ENCODE measurements around the gene PAN2.
A peak's percentile ranks its signal among the peaks of the same experiment; 100 is the strongest.
"Not testable (repeated sequence)": the region's sequence is repeated elsewhere in the genome, so short reads cannot be mapped to it uniquely, and the experiment has no call there.

The PAN2 gene

GRCh38 chr12:56339158-56339422 lies 5.3 kb upstream of the PAN2 start:
- no peak for DNase-seq

GRCh38 chr12:56338308-56339157 lies 4.7 kb upstream of the PAN2 start, which contains the start of gene IL23A:
TSS of gene IL23A (plus strand) at chr12:56338884. CDS start at chr12:56339045, 161 bp downstream.
- DNase-seq: peak; percentile 80

GRCh38 chr12:56337753-56338251 lies 4.0 kb upstream of the PAN2 start:
- DNase-seq: no peak

GRCh38 chr12:56336361-56337167 lies 2.8 kb upstream of the PAN2 start:
- DNase-seq: no peak

- DNase-seq: not testable (repeated sequence)
Measured at GRCh38 chr12:56335527-56335926, 1.7 kb upstream of the PAN2 start.

GRCh38 chr12:56334490-56334793 lies 642 bp upstream of the PAN2 start:
- DNase-seq: no peak

GRCh38 chr12:56333197-56333678 lies 562 bp downstream of the PAN2 start:
- no peak for DNase-seq

GRCh38 chr12:56332512-56333196 lies 1.1 kb downstream of the PAN2 start:
- no peak for DNase-seq

- no peak for DNase-seq
Measured at GRCh38 chr12:56330936-56331490, 2.8 kb downstream of the PAN2 start.

- DNase-seq: no peak
Measured at GRCh38 chr12:56326533-56326932, 7.3 kb downstream of the PAN2 start.

- DNase-seq: no peak
Measured at GRCh38 chr12:56326126-56326525, 7.7 kb downstream of the PAN2 start.

- no peak for DNase-seq
Measured at GRCh38 chr12:56324206-56324605, 9.6 kb downstream of the PAN2 start.

GRCh38 chr12:56321610-56322009 lies 12.2 kb downstream of the PAN2 start:
- not testable (repeated sequence) for DNase-seq

- DNase-seq: no peak
Measured at GRCh38 chr12:56321027-56321426, 12.8 kb downstream of the PAN2 start.

GRCh38 chr12:56317675-56318074 lies 16.1 kb downstream of the PAN2 start:
- DNase-seq: no peak

GRCh38 chr12:56315622-56316473 lies 18.0 kb downstream of the PAN2 start, which contains the start of gene CNPY2:
TSS of gene CNPY2 (minus strand) at chr12:56315988. CDS start at chr12:56315217, 771 bp downstream.
- peak; percentile 89 for DNase-seq

GRCh38 chr12:56315249-56315621 lies 18.6 kb downstream of the PAN2 start:
- DNase-seq: no peak

- no peak for DNase-seq
Measured at GRCh38 chr12:56311003-56311402, 22.8 kb downstream of the PAN2 start.

- no peak for DNase-seq
Measured at GRCh38 chr12:56308714-56309113, 25.1 kb downstream of the PAN2 start.

- no peak for DNase-seq
Measured at GRCh38 chr12:56307221-56307965, 26.4 kb downstream of the PAN2 start.

GRCh38 chr12:56304872-56305590 lies 28.8 kb downstream of the PAN2 start:
- DNase-seq: no peak

Data from activated T-cell treated with anti-CD3 and anti-CD28 coated beads for 4 hours (primary cell).